Measurements from ENCODE around the gene VPS4A. TPM values are rescaled to one million over a fixed set of nuclear protein-coding genes. Genes with fewer than 3 reads are reported as not detected.

Gene VPS4A
- total RNA-seq, 1 donor from 2014 or later = 28.9 TPM

- no peaks in the 10 kb centered on the region for H3K9me3 ChIP-seq (ENCODE audit: insufficient read depth, low read depth, low read length)
- H3K27ac Mint-ChIP-seq (ENCODE audit: unreplicated experiment) = no peak overlapping the region
- H2AFZ ChIP-seq (ENCODE audit: low read depth, low read length) = no peak overlapping the region
- no peaks in the 10 kb centered on the region for H3K4me1 ChIP-seq (ENCODE audit: insufficient read depth, low read length)
- peaks cover 6% of the 10 kb centered on the region for H3K36me3 Mint-ChIP-seq (ENCODE audit: low read depth, unreplicated experiment)
- TF ChIP-seq EZH2 (IDR thresholded peaks at IDR 0.05; ENCODE audit: insufficient read depth, low read length) = no peak
- TF ChIP-seq CTCF (IDR thresholded peaks at IDR 0.05; ENCODE audit: insufficient read depth, low read depth, low read length) = no peak
- FAIRE-seq (no peak), DNase-seq (ENCODE audit: low read depth) (no peak)
- H4K20me1 ChIP-seq (ENCODE audit: insufficient read depth, low read length) = no peaks in the 10 kb centered on the region
- no peaks in the 10 kb centered on the region for H3K4me1 Mint-ChIP-seq (ENCODE audit: low read depth, unreplicated experiment)
- H3K4me3 ChIP-seq (ENCODE audit: insufficient read depth, low read depth, low read length) = no peak overlapping the region
- no peak overlapping the region for H3K4me3 Mint-ChIP-seq (ENCODE audit: unreplicated experiment)
- H3K27ac ChIP-seq (ENCODE audit: low read depth, low read length) = no peak overlapping the region
- H3K27me3 Mint-ChIP-seq (ENCODE audit: low read depth, unreplicated experiment) = no peaks in the 10 kb centered on the region
- no peaks in the 10 kb centered on the region for H3K9me3 Mint-ChIP-seq (ENCODE audit: unreplicated experiment)
- no peak overlapping the region for H3K9ac ChIP-seq (ENCODE audit: low read length)
- no peaks in the 10 kb centered on the region for H3K27me3 ChIP-seq (ENCODE audit: insufficient read depth, low read length)
- H3K36me3 ChIP-seq (ENCODE audit: insufficient read depth, low read length) = peaks cover 12% of the 10 kb centered on the region
- H3K79me2 ChIP-seq (ENCODE audit: insufficient read depth, low read length) = peaks cover 6% of the 10 kb centered on the region
- no peak overlapping the region for H3K4me2 ChIP-seq (ENCODE audit: low read length)
Measured at GRCh38 chr16:69267633-69268032, 43.5 kb upstream of the VPS4A start.

GRCh38 chr16:69270395-69270794 is 40.8 kb upstream of the VPS4A start:
- Mint-ChIP-seq H3K27me3 (ENCODE audit: low read depth, unreplicated experiment) (no peaks in the 10 kb centered on the region), H3K9me3 (ENCODE audit: unreplicated experiment) (no peaks in the 10 kb centered on the region), H3K36me3 (ENCODE audit: low read depth, unreplicated experiment) (peaks cover 2% of the 10 kb centered on the region), H3K4me3 (ENCODE audit: unreplicated experiment) (no peak overlapping the region), H3K4me1 (ENCODE audit: low read depth, unreplicated experiment) (no peaks in the 10 kb centered on the region), H3K27ac (ENCODE audit: unreplicated experiment) (no peak overlapping the region)
- H3K9ac ChIP-seq (ENCODE audit: low read length) = no peak overlapping the region
- no peaks in the 10 kb centered on the region for H4K20me1 ChIP-seq (ENCODE audit: insufficient read depth, low read length)
- H2AFZ ChIP-seq (ENCODE audit: low read depth, low read length) = no peak overlapping the region
- FAIRE-seq = no peak
- no peaks in the 10 kb centered on the region for H3K9me3 ChIP-seq (ENCODE audit: insufficient read depth, low read depth, low read length)
- H3K27ac ChIP-seq (ENCODE audit: low read depth, low read length) = no peak overlapping the region
- TF ChIP-seq EZH2 (IDR thresholded peaks at IDR 0.05; ENCODE audit: insufficient read depth, low read length) (no peak), CTCF (IDR thresholded peaks at IDR 0.05; ENCODE audit: insufficient read depth, low read depth, low read length) (no peak)
- H3K27me3 ChIP-seq (ENCODE audit: insufficient read depth, low read length) = no peaks in the 10 kb centered on the region
- DNase-seq (ENCODE audit: low read depth) = no peak
- peaks cover 4% of the 10 kb centered on the region for H3K79me2 ChIP-seq (ENCODE audit: insufficient read depth, low read length)
- H3K4me3 ChIP-seq (ENCODE audit: insufficient read depth, low read depth, low read length) = no peak overlapping the region
- peaks cover 4% of the 10 kb centered on the region for H3K36me3 ChIP-seq (ENCODE audit: insufficient read depth, low read length)
- H3K4me2 ChIP-seq (ENCODE audit: low read length) = no peak overlapping the region
- H3K4me1 ChIP-seq (ENCODE audit: insufficient read depth, low read length) = peaks cover 5% of the 10 kb centered on the region

GRCh38 chr16:69270831-69271230 is 40.3 kb upstream of the VPS4A start:
- H3K27me3 Mint-ChIP-seq (ENCODE audit: low read depth, unreplicated experiment) = no peaks in the 10 kb centered on the region
- no peak overlapping the region for H3K27ac Mint-ChIP-seq (ENCODE audit: unreplicated experiment)
- TF ChIP-seq CTCF (IDR thresholded peaks at IDR 0.05; ENCODE audit: insufficient read depth, low read depth, low read length) = no peak
- no peak for TF ChIP-seq EZH2 (IDR thresholded peaks at IDR 0.05; ENCODE audit: insufficient read depth, low read length)
- no peak overlapping the region for H3K4me3 Mint-ChIP-seq (ENCODE audit: unreplicated experiment)
- H2AFZ ChIP-seq (ENCODE audit: low read depth, low read length) = no peak overlapping the region
- H3K4me1 Mint-ChIP-seq (ENCODE audit: low read depth, unreplicated experiment) = no peaks in the 10 kb centered on the region
- H3K27ac ChIP-seq (ENCODE audit: low read depth, low read length) = no peak overlapping the region
- FAIRE-seq = no peak
- H3K36me3 Mint-ChIP-seq (ENCODE audit: low read depth, unreplicated experiment) = peaks cover 2% of the 10 kb centered on the region
- H3K27me3 ChIP-seq (ENCODE audit: insufficient read depth, low read length) = no peaks in the 10 kb centered on the region
- no peak overlapping the region for H3K4me2 ChIP-seq (ENCODE audit: low read length)
- H3K4me3 ChIP-seq (ENCODE audit: insufficient read depth, low read depth, low read length) = no peak overlapping the region
- peaks cover 4% of the 10 kb centered on the region for H3K79me2 ChIP-seq (ENCODE audit: insufficient read depth, low read length)
- DNase-seq (ENCODE audit: low read depth) = no peak
- H3K9me3 Mint-ChIP-seq (ENCODE audit: unreplicated experiment) = no peaks in the 10 kb centered on the region
- H3K9ac ChIP-seq (ENCODE audit: low read length) = no peak overlapping the region
- H3K9me3 ChIP-seq (ENCODE audit: insufficient read depth, low read depth, low read length) = no peaks in the 10 kb centered on the region
- H3K4me1 ChIP-seq (ENCODE audit: insufficient read depth, low read length) = peaks cover 10% of the 10 kb centered on the region
- no peaks in the 10 kb centered on the region for H4K20me1 ChIP-seq (ENCODE audit: insufficient read depth, low read length)
- peaks cover 4% of the 10 kb centered on the region for H3K36me3 ChIP-seq (ENCODE audit: insufficient read depth, low read length)

Measured in astrocyte (in vitro differentiated cells and primary cell).